Peyer's patch (tissue), 4 donors: Measurements from ENCODE around the gene SLC7A7. TPM values are rescaled to one million over a fixed set of nuclear protein-coding genes. Genes with fewer than 3 reads are reported as not detected.

Source experiments
- DNase-seq, 3 donors: peaks; one replicate each; pipeline ENCODE4 v3.0.0-alpha.2; 2017 to 2019
- H3K27ac ChIP-seq, 4 donors: fragments of 200-600 bp; sonication (generic); one replicate each; pipeline ENCODE4 v1.5.1; 2016 to 2019
- H3K27me3 ChIP-seq, 2 donors: fragments of 200-600 bp; sonication (generic); one replicate each; pipeline ENCODE4 v1.5.1; 2019
- H3K36me3 ChIP-seq, 3 donors: fragments of 200-600 bp; sonication (generic); one replicate each; pipeline ENCODE4 v1.5.1; 2016 to 2019
- H3K4me1 ChIP-seq, 4 donors: fragments of 200-600 bp; sonication (generic); one replicate each; pipeline ENCODE4 v1.5.1; 2016 to 2019
- H3K4me3 ChIP-seq, 4 donors: fragments of 200-600 bp; sonication (generic); 1 replicate in 3 of 4; 2 replicates in 1 of 4; pipeline ENCODE4 v1.5.1; 2016 to 2019; ENCODE audit warnings: mild to moderate bottlenecking in 1 of 4
- H3K9me3 ChIP-seq, 4 donors: fragments of 200-600 bp; sonication (generic); one replicate each; pipeline ENCODE4 v1.5.1; 2016 to 2019; ENCODE audit warnings: mild to moderate bottlenecking in 1 of 4
- POLR2A ChIP-seq, 2 donors: fragments of 450-650 bp; IDR thresholded peaks; one replicate each; pipeline ENCODE4 v1.5.1; 2017; ENCODE audit warnings: antibody characterized with exemption in 2 of 2, mild to moderate bottlenecking in 2 of 2, moderate library complexity in 2 of 2
- total RNA-seq, 4 donors: library from RNA; depleted of rRNA; stranded (reverse); fragments of >200 nt; gene quantifications; one replicate each; pipeline ENCODE4 v1.1.0, GENCODE V29; 2016
- TF ChIP-seq, protein P1 (sequence below), 6 experiments: fragments of 450-650 bp in 4 of 6; fragments of 200-600 bp in 2 of 6; sonication (generic) in 1 of 6; IDR thresholded peaks; one replicate each; pipeline ENCODE4 v1.5.1; 2017 to 2019; ENCODE audit warnings: antibody characterized with exemption in 6 of 6, mild to moderate bottlenecking in 3 of 6, moderate library complexity in 1 of 6

SLC7A7 gene
- total RNA-seq, 4 donors from 2014 or later: 30.5 to 787 (median 367) TPM

GRCh38 chr14:22773162-22774010 is 41.8 kb downstream of the SLC7A7 start:
- Histone ChIP-seq H3K4me1 (peaks cover 0 to 6% (median 0%) of the 10 kb centered on the region in 4 donors), H3K36me3 (peaks cover 0 to 68% (median 0%) of the 10 kb centered on the region in 3 donors), H3K27ac (no peak overlapping the region), H3K4me3 (no peak overlapping the region), H3K9me3 (no peaks in the 10 kb centered on the region), H3K27me3 (no peaks in the 10 kb centered on the region)
- no peak for DNase-seq
- no peak for TF ChIP-seq POLR2A (IDR thresholded peaks at IDR 0.05)
- TF ChIP-seq, protein P1, sequence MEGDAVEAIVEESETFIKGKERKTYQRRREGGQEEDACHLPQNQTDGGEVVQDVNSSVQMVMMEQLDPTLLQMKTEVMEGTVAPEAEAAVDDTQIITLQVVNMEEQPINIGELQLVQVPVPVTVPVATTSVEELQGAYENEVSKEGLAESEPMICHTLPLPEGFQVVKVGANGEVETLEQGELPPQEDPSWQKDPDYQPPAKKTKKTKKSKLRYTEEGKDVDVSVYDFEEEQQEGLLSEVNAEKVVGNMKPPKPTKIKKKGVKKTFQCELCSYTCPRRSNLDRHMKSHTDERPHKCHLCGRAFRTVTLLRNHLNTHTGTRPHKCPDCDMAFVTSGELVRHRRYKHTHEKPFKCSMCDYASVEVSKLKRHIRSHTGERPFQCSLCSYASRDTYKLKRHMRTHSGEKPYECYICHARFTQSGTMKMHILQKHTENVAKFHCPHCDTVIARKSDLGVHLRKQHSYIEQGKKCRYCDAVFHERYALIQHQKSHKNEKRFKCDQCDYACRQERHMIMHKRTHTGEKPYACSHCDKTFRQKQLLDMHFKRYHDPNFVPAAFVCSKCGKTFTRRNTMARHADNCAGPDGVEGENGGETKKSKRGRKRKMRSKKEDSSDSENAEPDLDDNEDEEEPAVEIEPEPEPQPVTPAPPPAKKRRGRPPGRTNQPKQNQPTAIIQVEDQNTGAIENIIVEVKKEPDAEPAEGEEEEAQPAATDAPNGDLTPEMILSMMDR (IDR thresholded peaks at IDR 0.05): no peak

DNA sequence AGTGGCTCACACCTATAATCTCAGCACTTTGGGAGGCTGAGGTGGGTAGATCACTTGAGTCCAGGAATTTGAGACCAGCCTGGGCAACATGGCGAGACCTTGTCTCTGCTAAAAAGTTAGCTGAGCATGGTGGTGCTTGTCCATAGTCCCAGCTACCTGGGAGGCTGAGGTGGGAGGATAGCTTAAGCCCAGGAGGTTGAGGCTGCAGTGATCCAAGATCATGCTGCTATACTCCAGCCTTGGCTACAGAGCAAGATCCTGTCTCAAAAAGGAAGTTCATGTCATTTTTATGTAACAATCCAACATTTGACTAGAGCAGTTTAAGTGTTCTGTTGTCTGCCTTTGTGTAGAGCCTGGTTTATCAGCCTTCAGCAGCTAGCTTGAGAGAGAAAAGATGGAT is 42.5 kb downstream of the SLC7A7 start:
- no peak for TF ChIP-seq POLR2A (IDR thresholded peaks at IDR 0.05)
- TF ChIP-seq, protein P1 (IDR thresholded peaks at IDR 0.05): no peak
- Histone ChIP-seq H3K27ac (no peak overlapping the region), H3K4me1 (peaks cover 0 to 12% (median 3%) of the 10 kb centered on the region in 4 donors), H3K27me3 (no peaks in the 10 kb centered on the region), H3K4me3 (no peak overlapping the region), H3K36me3 (peaks cover 0 to 68% (median 0%) of the 10 kb centered on the region in 3 donors), H3K9me3 (no peaks in the 10 kb centered on the region)
- DNase-seq: no peak

- H3K27me3 ChIP-seq: no peaks in the 10 kb centered on the region
- peaks cover 0 to 20% (median 5%) of the 10 kb centered on the region in 4 donors for H3K4me1 ChIP-seq
- no peak overlapping the region for H3K4me3 ChIP-seq
- no peak overlapping the region for H3K27ac ChIP-seq
- no peak for DNase-seq
- TF ChIP-seq, protein P1 (IDR thresholded peaks at IDR 0.05): no peak
- no peak for TF ChIP-seq POLR2A (IDR thresholded peaks at IDR 0.05)
- H3K9me3 ChIP-seq: no peaks in the 10 kb centered on the region
- peaks cover 0 to 58% (median 0%) of the 10 kb centered on the region in 3 donors for H3K36me3 ChIP-seq
Measured at GRCh38 chr14:22770481-22771187, 44.6 kb downstream of the SLC7A7 start.

- Histone ChIP-seq H3K4me1 (peaks cover 0 to 22% (median 5%) of the 10 kb centered on the region in 4 donors), H3K27ac (no peak overlapping the region), H3K36me3 (peaks cover 0 to 53% (median 0%) of the 10 kb centered on the region in 3 donors), H3K4me3 (no peak overlapping the region), H3K27me3 (no peaks in the 10 kb centered on the region), H3K9me3 (no peaks in the 10 kb centered on the region)
- TF ChIP-seq POLR2A (IDR thresholded peaks at IDR 0.05): no peak
- TF ChIP-seq, protein P1 (IDR thresholded peaks at IDR 0.05): no peak
- no peak for DNase-seq
Measured at GRCh38 chr14:22769369-22769768, 45.9 kb downstream of the SLC7A7 start.

- no peaks in the 10 kb centered on the region for H3K27me3 ChIP-seq
- no peak for DNase-seq
- H3K4me1 ChIP-seq: peaks cover 0 to 22% (median 5%) of the 10 kb centered on the region in 4 donors
- TF ChIP-seq, protein P1 (IDR thresholded peaks at IDR 0.05): no peak
- no peak for TF ChIP-seq POLR2A (IDR thresholded peaks at IDR 0.05)
- peaks cover 0 to 49% (median 0%) of the 10 kb centered on the region in 3 donors for H3K36me3 ChIP-seq
- H3K4me3 ChIP-seq: no peak overlapping the region
- H3K27ac ChIP-seq: no peak overlapping the region
- H3K9me3 ChIP-seq: no peaks in the 10 kb centered on the region
Measured at GRCh38 chr14:22768947-22769346, 46.3 kb downstream of the SLC7A7 start.
